A549 (cell line): ENCODE data around the gene PTPN14.

ENCODE experiments used
- BHLHE40 ChIP-seq: IDR thresholded peaks from 2 replicates; pipeline ENCODE4 v1.6.1; 2012; ENCODE audit warnings: low read depth, low read length, inconsistent platforms
- CBX8 ChIP-seq: fragments of 200-600 bp; sonication (generic); IDR thresholded peaks from 2 replicates; pipeline ENCODE4 v1.6.1; 2016
- TF ChIP-seq, protein P1 (sequence below): fragments of 200-600 bp; sonication (generic); IDR thresholded peaks from 2 replicates; pipeline ENCODE4 v1.6.1; 2016; ENCODE audit warnings: antibody characterized with exemption, mild to moderate bottlenecking, moderate library complexity
- TF ChIP-seq, protein P2 (sequence below): fragments of 150-350 bp; IDR thresholded peaks from 2 replicates; pipeline ENCODE4 v1.6.1; 2014; ENCODE audit warnings: low read depth, mild to moderate bottlenecking, low read length
- TF ChIP-seq, protein P3 (sequence below): fragments of >200 bp; sonication (Bioruptor Twin); formaldehyde crosslinking; IDR thresholded peaks from 3 replicates; pipeline ENCODE4 v1.5.1; 2016

DNA sequence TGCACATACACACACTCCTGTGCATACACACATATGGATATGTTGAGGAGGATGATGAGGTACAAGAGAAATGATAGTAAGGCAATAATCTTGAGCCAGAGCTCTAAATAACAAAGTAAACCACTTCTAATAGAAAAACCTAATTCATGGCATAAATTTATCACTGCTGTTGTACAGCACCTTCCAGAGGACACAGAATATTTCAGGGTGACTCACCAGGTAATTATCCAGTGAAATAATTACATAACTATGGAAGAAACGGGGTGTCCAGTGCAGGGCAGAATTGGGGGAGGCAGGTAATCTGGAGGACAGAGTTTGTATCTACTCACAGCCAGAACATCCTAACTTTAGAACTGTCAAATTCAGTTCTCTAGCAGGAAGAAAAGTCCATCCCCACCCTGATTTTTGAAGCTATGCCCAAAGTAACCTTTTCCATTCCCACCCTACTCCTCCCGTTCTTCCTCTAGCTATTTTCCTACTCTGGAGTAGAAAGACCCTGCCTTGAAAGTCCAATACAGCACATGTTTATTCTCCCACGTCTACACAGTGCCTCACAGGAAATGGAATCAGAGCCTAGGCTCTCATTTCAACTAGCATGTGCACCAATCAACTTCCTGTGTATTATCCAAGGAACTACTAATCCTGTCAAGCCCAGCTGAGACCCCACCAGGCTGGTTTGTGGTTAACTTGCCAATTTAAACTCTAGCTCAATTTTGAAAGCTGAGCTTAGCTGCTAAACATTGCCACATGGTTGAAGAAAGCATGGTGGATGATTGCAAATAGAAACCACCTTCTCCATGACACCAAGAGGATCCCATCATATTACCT, 96.6 kb downstream of the PTPN14 start:
- TF ChIP-seq, protein P1, sequence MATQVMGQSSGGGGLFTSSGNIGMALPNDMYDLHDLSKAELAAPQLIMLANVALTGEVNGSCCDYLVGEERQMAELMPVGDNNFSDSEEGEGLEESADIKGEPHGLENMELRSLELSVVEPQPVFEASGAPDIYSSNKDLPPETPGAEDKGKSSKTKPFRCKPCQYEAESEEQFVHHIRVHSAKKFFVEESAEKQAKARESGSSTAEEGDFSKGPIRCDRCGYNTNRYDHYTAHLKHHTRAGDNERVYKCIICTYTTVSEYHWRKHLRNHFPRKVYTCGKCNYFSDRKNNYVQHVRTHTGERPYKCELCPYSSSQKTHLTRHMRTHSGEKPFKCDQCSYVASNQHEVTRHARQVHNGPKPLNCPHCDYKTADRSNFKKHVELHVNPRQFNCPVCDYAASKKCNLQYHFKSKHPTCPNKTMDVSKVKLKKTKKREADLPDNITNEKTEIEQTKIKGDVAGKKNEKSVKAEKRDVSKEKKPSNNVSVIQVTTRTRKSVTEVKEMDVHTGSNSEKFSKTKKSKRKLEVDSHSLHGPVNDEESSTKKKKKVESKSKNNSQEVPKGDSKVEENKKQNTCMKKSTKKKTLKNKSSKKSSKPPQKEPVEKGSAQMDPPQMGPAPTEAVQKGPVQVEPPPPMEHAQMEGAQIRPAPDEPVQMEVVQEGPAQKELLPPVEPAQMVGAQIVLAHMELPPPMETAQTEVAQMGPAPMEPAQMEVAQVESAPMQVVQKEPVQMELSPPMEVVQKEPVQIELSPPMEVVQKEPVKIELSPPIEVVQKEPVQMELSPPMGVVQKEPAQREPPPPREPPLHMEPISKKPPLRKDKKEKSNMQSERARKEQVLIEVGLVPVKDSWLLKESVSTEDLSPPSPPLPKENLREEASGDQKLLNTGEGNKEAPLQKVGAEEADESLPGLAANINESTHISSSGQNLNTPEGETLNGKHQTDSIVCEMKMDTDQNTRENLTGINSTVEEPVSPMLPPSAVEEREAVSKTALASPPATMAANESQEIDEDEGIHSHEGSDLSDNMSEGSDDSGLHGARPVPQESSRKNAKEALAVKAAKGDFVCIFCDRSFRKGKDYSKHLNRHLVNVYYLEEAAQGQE: no peak
- TF ChIP-seq, protein P2, sequence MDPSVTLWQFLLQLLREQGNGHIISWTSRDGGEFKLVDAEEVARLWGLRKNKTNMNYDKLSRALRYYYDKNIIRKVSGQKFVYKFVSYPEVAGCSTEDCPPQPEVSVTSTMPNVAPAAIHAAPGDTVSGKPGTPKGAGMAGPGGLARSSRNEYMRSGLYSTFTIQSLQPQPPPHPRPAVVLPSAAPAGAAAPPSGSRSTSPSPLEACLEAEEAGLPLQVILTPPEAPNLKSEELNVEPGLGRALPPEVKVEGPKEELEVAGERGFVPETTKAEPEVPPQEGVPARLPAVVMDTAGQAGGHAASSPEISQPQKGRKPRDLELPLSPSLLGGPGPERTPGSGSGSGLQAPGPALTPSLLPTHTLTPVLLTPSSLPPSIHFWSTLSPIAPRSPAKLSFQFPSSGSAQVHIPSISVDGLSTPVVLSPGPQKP: no peak
- no peak for TF ChIP-seq BHLHE40
- TF ChIP-seq, protein P3, sequence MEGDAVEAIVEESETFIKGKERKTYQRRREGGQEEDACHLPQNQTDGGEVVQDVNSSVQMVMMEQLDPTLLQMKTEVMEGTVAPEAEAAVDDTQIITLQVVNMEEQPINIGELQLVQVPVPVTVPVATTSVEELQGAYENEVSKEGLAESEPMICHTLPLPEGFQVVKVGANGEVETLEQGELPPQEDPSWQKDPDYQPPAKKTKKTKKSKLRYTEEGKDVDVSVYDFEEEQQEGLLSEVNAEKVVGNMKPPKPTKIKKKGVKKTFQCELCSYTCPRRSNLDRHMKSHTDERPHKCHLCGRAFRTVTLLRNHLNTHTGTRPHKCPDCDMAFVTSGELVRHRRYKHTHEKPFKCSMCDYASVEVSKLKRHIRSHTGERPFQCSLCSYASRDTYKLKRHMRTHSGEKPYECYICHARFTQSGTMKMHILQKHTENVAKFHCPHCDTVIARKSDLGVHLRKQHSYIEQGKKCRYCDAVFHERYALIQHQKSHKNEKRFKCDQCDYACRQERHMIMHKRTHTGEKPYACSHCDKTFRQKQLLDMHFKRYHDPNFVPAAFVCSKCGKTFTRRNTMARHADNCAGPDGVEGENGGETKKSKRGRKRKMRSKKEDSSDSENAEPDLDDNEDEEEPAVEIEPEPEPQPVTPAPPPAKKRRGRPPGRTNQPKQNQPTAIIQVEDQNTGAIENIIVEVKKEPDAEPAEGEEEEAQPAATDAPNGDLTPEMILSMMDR: no peak
- no peak for TF ChIP-seq CBX8
